KMS-11 (cell line): ENCODE results near the gene MYNN.

ENCODE experiments used
- H2AFZ ChIP-seq: fragments of 200-600 bp; sonication (generic); 2 replicates; pipeline ENCODE4 v1.6.1; 2016; ENCODE audit warnings: antibody characterized with exemption, mixed run types, low read depth
- H3K27ac ChIP-seq: fragments of 200-600 bp; sonication (generic); 2 replicates; pipeline ENCODE4 v1.6.1; 2016; ENCODE audit warnings: mild to moderate bottlenecking, mixed run types
- H3K27me3 ChIP-seq: fragments of 200-600 bp; sonication (generic); 2 replicates; pipeline ENCODE4 v1.6.1; 2017; ENCODE audit warnings: mild to moderate bottlenecking, low read depth, mixed run types, moderate library complexity; ENCODE audit not compliant: insufficient read depth
- H3K36me3 ChIP-seq: fragments of 200-600 bp; sonication (generic); 2 replicates; pipeline ENCODE4 v1.6.1; 2017; ENCODE audit warnings: mild to moderate bottlenecking, mixed run types; ENCODE audit not compliant: insufficient read depth
- H3K4me1 ChIP-seq: fragments of 200-600 bp; sonication (generic); 2 replicates; pipeline ENCODE4 v1.6.1; 2016; ENCODE audit warnings: mild to moderate bottlenecking, low read depth, mixed run types; ENCODE audit not compliant: poor library complexity, severe bottlenecking
- H3K4me2 ChIP-seq: fragments of 200-600 bp; sonication (generic); 2 replicates; pipeline ENCODE4 v1.7.0; 2016; ENCODE audit warnings: mild to moderate bottlenecking, mixed run types
- H3K4me3 ChIP-seq: fragments of 200-600 bp; sonication (generic); IDR thresholded peaks from 2 replicates; pipeline ENCODE4 v1.6.1; 2017; ENCODE audit warnings: low read depth, low read length, mixed read lengths; ENCODE audit not compliant: insufficient read depth
- H3K79me2 ChIP-seq: fragments of 200-600 bp; sonication (generic); 2 replicates; pipeline ENCODE4 v1.6.1; 2016; ENCODE audit warnings: low read depth, mixed run types; ENCODE audit not compliant: insufficient read depth
- H3K9ac ChIP-seq: fragments of 200-600 bp; sonication (generic); 2 replicates; pipeline ENCODE4 v1.6.1; 2016; ENCODE audit warnings: mild to moderate bottlenecking, mixed run types
- H4K20me1 ChIP-seq: fragments of 200-600 bp; sonication (generic); 2 replicates; pipeline ENCODE4 v1.6.1; 2016; ENCODE audit warnings: mild to moderate bottlenecking, mixed run types; ENCODE audit not compliant: insufficient read depth
- TF ChIP-seq, protein P1 (sequence below): fragments of 200-600 bp; sonication (generic); conservative IDR thresholded peaks from 2 replicates; pipeline ENCODE4 v1.6.1; 2017; ENCODE audit warnings: low read depth, mild to moderate bottlenecking, antibody characterized with exemption, low read length, moderate library complexity, mixed read lengths

The MYNN gene

DNA sequence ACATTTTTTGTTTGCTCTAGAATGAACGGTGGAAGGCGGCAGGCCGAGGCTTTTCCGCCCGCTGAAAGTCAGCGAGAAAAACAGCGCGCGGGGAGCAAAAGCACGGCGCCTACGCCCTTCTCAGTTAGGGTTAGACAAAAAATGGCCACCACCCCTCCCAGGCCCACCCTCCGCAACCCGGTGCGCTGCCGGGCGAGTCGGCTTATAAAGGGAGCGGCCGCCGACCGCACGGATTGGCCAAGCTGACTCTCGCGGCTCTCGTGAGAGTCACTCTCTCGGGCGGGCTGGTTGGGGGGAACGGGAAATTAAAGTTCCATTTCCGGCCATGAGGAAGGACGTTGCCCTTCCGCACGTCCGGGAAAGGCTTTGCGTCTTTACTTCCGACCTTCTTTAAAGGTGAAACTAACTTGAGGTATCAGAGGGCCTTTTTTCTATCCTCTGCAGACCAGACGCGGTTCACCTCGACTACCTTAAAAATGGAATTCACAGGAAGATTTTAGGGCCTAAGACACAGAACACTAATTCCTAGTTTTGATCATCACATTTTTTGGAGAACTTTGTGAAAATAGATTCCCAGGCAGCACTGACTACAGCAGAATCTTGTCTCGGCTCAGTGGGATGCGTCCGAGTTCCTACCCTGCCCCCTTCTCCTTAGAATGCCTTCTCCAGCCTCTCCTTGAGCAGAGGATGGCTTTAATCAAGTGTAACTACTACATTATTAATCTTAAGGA lies 8.1 kb upstream of the MYNN start, which contains the start of gene TERC:
TSS of gene TERC (minus strand) at position 179 of the 731 bp plus-strand sequence.
- TF ChIP-seq, protein P1, sequence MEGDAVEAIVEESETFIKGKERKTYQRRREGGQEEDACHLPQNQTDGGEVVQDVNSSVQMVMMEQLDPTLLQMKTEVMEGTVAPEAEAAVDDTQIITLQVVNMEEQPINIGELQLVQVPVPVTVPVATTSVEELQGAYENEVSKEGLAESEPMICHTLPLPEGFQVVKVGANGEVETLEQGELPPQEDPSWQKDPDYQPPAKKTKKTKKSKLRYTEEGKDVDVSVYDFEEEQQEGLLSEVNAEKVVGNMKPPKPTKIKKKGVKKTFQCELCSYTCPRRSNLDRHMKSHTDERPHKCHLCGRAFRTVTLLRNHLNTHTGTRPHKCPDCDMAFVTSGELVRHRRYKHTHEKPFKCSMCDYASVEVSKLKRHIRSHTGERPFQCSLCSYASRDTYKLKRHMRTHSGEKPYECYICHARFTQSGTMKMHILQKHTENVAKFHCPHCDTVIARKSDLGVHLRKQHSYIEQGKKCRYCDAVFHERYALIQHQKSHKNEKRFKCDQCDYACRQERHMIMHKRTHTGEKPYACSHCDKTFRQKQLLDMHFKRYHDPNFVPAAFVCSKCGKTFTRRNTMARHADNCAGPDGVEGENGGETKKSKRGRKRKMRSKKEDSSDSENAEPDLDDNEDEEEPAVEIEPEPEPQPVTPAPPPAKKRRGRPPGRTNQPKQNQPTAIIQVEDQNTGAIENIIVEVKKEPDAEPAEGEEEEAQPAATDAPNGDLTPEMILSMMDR, result no peak
- Histone ChIP-seq H3K4me1 (peaks cover 6% of the 10 kb centered on the region), H4K20me1 (no peaks in the 10 kb centered on the region), H2AFZ (peak within 1 kb of the TSS; percentile 62), H3K4me2 (peak within 1 kb of the TSS; percentile 64), H3K79me2 (no peaks in the 10 kb centered on the region), H3K36me3 (no peaks in the 10 kb centered on the region), H3K27me3 (no peaks in the 10 kb centered on the region), H3K4me3 (no peak within 1 kb of the TSS), H3K9ac (peak within 1 kb of the TSS; percentile 87), H3K27ac (peak within 1 kb of the TSS; percentile 89)

DNA sequence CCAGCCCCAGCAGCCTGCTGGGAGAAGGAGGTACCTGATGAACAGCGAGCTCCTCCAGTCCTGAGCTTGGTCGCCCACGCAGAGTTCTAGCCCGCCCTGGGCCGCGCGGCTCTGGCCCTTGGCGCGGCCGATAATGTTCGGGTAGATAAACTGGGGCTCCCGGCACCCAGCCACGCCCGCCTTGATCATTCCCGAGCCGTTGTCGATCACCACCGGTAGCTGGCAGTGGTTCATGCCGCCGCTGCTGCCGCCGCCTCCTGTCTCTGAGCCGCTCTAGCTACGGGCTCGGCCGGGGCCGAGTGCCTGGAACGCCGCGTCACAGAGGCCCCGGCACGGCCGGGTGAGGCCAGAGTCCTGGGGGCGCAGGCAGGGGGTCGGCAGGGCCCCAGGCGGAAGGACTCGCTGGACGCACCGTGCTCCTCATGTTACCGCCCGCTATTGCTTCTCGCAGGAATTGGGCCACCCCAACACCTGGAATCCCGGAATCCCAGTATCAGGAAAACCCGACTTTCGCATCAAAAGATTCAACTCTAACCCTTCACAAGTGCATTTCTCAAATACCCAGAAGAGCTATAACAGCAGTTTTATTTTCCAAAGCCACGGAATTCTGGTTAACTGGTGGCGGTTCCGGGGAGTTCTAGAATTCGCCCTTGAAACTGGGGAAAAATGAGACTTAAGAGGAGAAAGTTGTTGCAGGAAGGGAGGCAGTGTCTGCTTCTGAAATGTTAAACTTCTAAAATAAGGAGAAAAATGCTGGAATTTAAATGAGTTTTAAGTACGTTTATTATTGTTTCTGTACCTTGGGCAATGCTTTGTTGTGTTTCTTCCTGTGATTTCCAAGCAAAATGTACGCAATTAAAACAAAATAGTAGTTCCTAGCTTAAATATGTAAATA lies 3.7 kb upstream of the MYNN start, which contains the start of gene ACTRT3:
TSS of gene ACTRT3 (minus strand) at position 275 of the 895 bp plus-strand sequence. CDS start at position 234, 41 bp downstream.
- TF ChIP-seq, protein P1, result no peak
- Histone ChIP-seq H3K4me3 (no peak within 1 kb of the TSS), H3K27me3 (no peaks in the 10 kb centered on the region), H4K20me1 (no peaks in the 10 kb centered on the region), H3K79me2 (peaks cover 7% of the 10 kb centered on the region), H3K27ac (no peak within 1 kb of the TSS), H3K9ac (no peak within 1 kb of the TSS), H2AFZ (no peak within 1 kb of the TSS), H3K36me3 (no peaks in the 10 kb centered on the region), H3K4me1 (peaks cover 4% of the 10 kb centered on the region), H3K4me2 (no peak within 1 kb of the TSS)

DNA sequence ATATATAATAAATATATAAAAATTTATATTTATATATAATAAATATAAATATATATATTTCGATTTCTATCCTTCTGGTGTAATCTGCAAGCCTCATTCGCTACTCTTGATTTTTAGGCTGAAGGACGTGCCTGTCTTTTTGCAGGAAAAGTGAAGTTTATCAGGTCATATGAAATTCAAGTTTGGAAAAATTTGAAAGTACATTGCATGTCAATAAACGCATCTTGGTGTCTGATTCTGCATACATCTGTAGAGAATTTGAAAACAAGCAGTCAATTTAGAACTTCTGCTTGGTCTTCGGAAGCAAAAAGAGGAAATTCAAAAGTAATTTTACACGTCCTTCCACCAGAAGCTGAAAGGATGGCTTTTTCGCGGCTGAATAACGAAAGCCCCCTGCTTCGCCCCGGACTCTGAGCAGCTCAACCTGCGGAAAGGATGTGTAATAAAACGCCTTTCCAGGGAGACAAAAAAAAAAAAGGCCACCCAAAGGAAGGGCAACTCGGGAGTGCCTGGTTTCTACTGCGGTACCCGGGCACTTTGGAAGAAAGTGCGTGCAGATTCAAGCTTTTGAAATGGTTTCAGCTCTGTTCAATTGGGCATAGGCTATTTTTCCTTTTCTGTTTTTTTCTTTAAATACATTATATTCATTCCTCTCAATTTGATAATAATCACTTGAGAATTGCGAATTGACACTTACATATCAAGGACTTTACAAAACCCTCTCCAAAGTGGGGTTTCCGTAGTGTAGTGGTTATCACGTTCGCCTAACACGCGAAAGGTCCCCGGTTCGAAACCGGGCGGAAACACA lies 1.5 kb upstream of the MYNN start:
- H3K9ac ChIP-seq, result peak overlapping the region; percentile 97
- no peaks in the 10 kb centered on the region for H3K27me3 ChIP-seq
- H3K36me3 ChIP-seq, result no peaks in the 10 kb centered on the region
- H3K79me2 ChIP-seq, result peaks cover 26% of the 10 kb centered on the region
- H3K4me2 ChIP-seq, result peak overlapping the region; percentile 59
- H2AFZ ChIP-seq, result peak overlapping the region; percentile 86
- H3K4me1 ChIP-seq, result peaks cover 21% of the 10 kb centered on the region
- peak overlapping the region; percentile 89 for H3K27ac ChIP-seq
- H4K20me1 ChIP-seq, result no peaks in the 10 kb centered on the region
- TF ChIP-seq, protein P1, result peak; percentile 19; the same call in 1 of the 2 replicates
- peak overlapping the region; percentile 94 for H3K4me3 ChIP-seq

- Histone ChIP-seq H3K36me3 (no peaks in the 10 kb centered on the region), H4K20me1 (no peaks in the 10 kb centered on the region), H2AFZ (peak overlapping the region; percentile 86), H3K27ac (peak overlapping the region; percentile 89), H3K4me1 (peaks cover 21% of the 10 kb centered on the region), H3K4me3 (peak overlapping the region; percentile 94), H3K79me2 (peaks cover 26% of the 10 kb centered on the region), H3K9ac (peak overlapping the region; percentile 97), H3K27me3 (no peaks in the 10 kb centered on the region), H3K4me2 (peak overlapping the region; percentile 59)
- TF ChIP-seq, protein P1, result 0 out of 2 replicates have a peak, but pooled peaks have one; percentile 8
Measured at GRCh38 chr3:169772305-169772896, 795 bp upstream of the MYNN start.
